Muscle layer of duodenum (tissue), 2 donors: ENCODE measurements around the gene NTN3.

Experiments used
- H3K27ac ChIP-seq: one replicate; pipeline ENCODE4 v1.7.0; 2013; ENCODE audit warnings: mild to moderate bottlenecking, low read length
- H3K27me3 ChIP-seq: one replicate; pipeline ENCODE4 v1.7.0; 2013; ENCODE audit warnings: low read depth, mild to moderate bottlenecking, control low read depth, low read length
- H3K36me3 ChIP-seq, 2 donors: one replicate each; pipeline ENCODE4 v1.7.0; 2013; ENCODE audit warnings: low read length in 2 of 2, control low read depth in 1 of 2, mild to moderate bottlenecking in 1 of 2; ENCODE audit not compliant: insufficient read depth in 2 of 2, control insufficient read depth in 1 of 2
- H3K4me1 ChIP-seq, 2 donors: one replicate each; pipeline ENCODE4 v1.7.0; 2013; ENCODE audit warnings: low read length in 2 of 2, mild to moderate bottlenecking in 2 of 2, control low read depth in 1 of 2, moderate library complexity in 1 of 2; ENCODE audit not compliant: insufficient read depth in 2 of 2, control insufficient read depth in 1 of 2
- H3K4me3 ChIP-seq, 2 donors: one replicate each; pipeline ENCODE4 v1.7.0; 2013; ENCODE audit warnings: low read length in 2 of 2, low read depth in 1 of 2, mild to moderate bottlenecking in 1 of 2
- H3K9me3 ChIP-seq, 2 donors: one replicate each; pipeline ENCODE4 v1.7.0; 2013; ENCODE audit warnings: low read length in 2 of 2, control low read depth in 1 of 2, mild to moderate bottlenecking in 1 of 2; ENCODE audit not compliant: control insufficient read depth in 1 of 2
- donor health status: healthy.

NTN3 gene

DNA sequence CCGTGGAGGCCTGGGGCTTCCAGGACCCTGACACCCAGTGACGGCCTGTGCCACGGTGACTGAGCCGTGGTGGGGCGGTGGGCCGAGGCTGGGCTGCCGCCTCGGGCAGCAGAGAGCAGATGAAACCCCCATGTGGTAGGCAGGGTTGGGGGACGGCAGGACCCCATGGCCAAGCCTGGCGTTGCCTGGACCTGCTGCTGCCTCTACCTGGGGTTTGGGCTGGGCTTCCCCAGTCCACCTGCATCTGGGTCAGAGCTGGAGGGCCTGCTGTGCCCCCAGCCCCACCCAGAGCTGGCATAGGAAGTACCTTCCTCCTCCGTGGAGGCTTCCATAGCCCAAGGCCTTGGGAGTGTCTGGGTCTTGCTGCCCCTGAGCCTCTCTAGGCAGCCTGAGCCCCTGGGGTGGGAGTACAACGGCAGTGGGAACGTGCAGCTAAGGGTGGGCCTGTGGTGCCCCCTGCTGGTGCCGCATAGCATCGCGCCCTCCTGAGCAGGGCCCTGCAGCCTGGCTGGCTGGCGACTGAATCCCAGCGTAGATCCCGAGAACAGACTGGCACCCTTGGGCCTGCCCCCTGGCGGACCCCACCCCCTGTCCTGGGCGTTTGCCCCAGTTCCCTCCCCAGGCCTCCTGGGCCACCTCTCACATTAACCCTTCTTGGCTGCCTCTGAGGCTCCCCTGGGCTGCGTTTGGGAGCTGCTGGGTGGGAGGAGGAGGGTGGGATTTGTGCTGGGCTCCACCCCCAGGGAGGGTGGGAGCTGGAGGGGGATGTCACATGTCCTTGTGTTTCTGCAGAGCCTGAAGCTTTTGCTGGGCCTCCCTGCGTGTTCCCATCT is 30.0 kb downstream of the NTN3 start:
- H3K36me3 ChIP-seq, result peaks cover 2 to 30% of the 10 kb centered on the region in 2 donors
- H3K4me3 ChIP-seq, result peak overlapping the region in 1 of 2 donors; percentile 44
- H3K9me3 ChIP-seq, result no peaks in the 10 kb centered on the region
- no peak overlapping the region for H3K27ac ChIP-seq
- H3K27me3 ChIP-seq, result no peaks in the 10 kb centered on the region
- peaks cover 4 to 44% of the 10 kb centered on the region in 2 donors for H3K4me1 ChIP-seq

DNA sequence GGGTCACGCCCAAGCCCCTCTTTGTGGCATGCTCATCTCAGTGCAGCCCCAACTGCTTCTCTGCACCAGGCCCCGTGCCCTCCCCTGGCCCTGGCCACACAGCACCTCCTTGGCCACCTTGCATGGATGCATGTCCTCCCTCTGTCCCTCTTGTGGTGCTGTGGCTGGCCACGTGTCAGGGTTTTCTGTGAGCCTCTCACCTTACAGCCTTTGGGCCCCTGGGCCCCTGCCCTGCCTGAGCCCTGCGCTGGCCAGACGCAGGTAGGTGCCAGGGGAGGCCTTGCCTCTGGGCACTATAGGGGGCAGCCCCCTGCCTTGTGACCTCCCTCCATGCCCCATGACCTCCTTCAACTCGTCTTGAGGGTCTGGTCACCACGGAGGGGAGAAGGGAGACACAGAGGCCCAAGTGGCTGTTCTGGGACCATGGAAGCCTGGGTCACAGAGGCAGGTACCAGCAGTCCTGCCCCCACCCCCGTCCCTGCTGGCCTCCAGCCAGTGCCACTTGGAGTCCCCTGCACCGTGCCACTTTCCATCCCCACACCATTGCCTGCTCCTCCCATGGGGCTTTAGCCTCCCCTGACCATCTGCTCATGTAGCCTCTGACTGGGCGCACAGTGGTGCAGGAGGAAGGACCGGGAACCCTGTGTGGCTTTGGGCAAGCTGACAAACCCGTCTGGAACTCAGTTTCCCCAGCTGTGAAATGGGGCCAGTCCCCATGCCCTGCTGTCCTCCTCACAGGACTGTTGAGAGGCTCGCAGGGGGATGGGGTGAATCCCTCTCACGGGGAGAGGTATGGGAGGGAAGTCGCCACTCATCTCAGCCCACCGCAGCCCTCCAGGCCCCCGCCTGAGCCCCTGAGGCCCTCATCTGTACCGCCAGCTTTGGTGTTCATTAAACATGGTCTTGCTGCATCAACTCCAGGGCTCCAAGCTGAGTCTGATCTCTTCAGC is 31.1 kb downstream of the NTN3 start:
- Histone ChIP-seq H3K27ac (no peak overlapping the region), H3K4me1 (peaks cover 4 to 37% of the 10 kb centered on the region in 2 donors)

DNA sequence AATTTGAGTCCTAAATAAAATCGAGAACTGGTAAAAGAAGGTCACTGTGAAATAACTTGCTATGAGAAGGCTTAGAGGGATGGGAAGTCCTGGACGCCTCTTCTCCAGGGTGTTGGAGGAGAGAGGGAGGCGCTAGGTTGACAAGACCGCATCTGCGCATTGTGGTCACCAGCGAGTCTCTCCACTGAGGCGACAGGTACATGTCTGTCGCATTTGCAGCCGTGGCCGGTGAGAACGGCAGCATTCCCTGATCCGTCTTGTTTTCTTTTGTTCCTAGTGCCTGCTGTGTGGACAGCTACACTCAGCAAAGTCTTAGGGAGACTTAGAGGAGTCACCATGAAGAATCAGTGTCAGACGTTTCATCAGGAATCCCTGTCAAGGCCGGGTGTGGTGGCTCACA is 34.6 kb downstream of the NTN3 start:
- Histone ChIP-seq H3K27me3 (no peaks in the 10 kb centered on the region), H3K4me3 (no peak overlapping the region), H3K9me3 (no peaks in the 10 kb centered on the region), H3K27ac (no peak overlapping the region), H3K36me3 (no peaks in the 10 kb centered on the region), H3K4me1 (peaks cover 4 to 21% of the 10 kb centered on the region in 2 donors)

More for the DNA sequence above, 31.1 kb downstream of the NTN3 start:
- no peaks in the 10 kb centered on the region for H3K27me3 ChIP-seq
- peaks cover 0 to 19% of the 10 kb centered on the region in 2 donors for H3K36me3 ChIP-seq
- no peaks in the 10 kb centered on the region for H3K9me3 ChIP-seq
- peak overlapping the region in 1 of 2 donors; percentile 44 for H3K4me3 ChIP-seq

DNA sequence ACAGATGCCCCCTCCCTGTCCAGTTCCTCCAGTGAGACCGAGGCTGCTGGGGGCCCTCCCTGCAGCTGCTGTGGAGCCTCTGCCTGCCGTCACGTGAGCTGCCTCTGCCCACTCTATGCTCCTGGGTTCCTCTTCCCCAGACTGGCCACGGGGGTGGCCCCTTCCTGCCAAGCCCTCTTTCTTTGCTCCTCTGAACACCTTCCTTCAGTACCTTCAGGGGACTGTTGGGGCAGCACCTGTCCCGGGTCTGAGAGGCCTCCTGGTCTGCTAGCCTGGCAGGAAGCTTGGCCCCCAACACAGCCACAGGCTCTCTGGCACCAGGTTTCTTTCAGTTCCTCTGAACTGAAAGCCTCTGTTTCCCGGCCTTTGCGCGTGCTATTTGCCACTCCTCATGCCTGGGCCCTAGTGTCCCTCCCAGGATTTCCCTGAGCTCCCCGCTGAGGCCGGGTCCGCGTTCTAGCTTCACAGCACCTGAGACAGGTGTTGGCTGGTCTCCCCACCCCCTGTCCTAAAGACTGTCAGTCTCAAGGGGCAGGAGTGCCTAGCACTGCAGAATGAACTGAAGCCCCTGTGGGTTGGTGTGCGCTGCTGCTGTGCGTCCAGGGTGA is 36.1 kb downstream of the NTN3 start:
- H3K27me3 ChIP-seq, result no peaks in the 10 kb centered on the region
- H3K27ac ChIP-seq, result peak overlapping the region; percentile 56
- H3K36me3 ChIP-seq, result no peaks in the 10 kb centered on the region
- peaks cover 0 to 7% of the 10 kb centered on the region in 2 donors for H3K4me1 ChIP-seq
- no peaks in the 10 kb centered on the region for H3K9me3 ChIP-seq
- no peak overlapping the region for H3K4me3 ChIP-seq

DNA sequence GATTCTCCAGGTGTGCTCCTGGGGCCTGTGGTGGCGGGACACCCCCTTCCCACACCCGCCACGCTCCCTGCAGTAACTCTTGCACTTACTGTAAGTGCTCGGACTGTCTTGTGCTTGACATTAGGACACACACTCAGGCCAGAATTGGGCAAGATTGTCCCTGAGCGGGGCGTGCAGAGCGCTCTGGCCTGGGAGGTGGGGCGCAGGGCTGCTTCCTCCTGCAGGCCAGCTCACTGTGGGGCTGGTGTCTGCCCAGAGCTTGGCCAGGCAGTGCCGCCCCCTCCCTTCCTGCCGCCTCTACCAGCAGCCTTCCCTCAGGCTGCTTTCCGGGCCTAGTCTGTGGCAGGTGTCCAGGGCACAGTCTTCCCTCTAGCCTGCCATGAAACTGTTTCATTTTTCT is 36.6 kb downstream of the NTN3 start:
- Histone ChIP-seq H3K27ac (peak overlapping the region; percentile 56), H3K4me1 (peaks cover 0 to 9% of the 10 kb centered on the region in 2 donors), H3K36me3 (no peaks in the 10 kb centered on the region), H3K4me3 (no peak overlapping the region), H3K27me3 (no peaks in the 10 kb centered on the region), H3K9me3 (no peaks in the 10 kb centered on the region)

DNA sequence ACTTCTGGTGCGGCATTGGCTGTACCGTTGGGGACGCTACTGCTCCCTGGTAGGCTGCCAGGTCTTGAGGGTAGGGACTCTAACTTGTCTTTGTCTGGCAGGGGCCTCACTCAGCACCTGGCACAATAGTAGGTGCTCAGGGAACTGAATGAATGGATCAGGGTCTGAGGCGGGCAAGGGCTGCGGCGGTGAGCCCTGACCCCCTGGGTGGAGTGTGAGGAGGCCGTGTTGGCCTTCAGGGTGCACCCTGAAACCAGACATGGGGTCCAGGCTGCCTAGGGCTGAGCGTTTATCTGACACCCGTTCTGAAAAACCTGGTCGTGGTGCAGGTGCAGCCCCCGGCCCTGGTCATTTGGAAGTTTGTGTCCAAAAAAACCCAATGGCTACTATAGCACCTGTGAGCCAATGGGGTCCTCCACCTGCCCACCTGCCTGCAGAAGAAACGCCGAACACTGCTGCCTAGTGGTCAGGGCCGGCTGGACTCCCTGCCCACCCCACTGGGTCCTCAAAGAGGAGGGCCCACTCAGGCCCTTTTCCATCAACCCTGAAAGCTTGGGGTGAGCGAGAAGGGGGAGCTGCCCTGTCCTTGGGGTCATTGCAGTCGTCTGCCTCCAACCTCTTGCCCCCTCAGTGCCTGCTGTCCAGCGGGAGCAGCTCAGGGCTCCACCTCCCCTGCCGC is 37.8 kb downstream of the NTN3 start:
- Histone ChIP-seq H3K9me3 (no peaks in the 10 kb centered on the region), H3K4me3 (no peak overlapping the region), H3K27me3 (no peaks in the 10 kb centered on the region), H3K4me1 (peaks cover 0 to 11% of the 10 kb centered on the region in 2 donors), H3K27ac (no peak overlapping the region), H3K36me3 (no peaks in the 10 kb centered on the region)

DNA sequence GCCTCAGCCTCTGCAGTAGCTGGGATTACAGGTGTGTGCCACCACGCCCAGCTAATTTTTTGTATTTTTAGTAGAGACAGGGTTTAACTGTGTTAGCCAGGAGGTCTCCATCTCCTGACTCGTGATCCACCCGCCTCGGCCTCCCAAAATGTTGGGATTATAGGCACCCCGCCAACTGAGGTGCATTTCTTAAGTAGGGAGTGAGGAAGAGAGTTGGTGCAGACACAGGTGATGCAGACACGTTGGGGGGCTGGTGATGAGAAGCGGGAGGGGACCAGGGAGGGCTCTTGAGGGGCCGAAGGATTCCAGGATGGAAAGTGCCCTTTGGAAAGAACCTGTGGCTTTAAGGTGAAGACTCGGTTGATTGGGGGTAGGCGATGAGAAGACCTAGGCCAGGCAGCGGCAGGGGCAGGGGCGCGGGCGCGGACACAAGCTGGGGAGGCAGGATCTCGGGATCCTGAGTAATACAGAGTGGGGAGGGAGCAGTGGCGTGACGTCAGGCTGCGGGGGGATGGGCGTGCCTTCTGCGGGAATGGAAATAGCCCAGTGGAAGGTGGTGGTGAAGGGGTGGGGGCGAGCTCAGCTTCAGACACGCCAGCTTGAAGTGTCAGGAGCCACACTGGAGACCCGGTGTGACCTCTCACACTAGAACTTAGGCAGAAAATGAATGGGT is 40.2 kb downstream of the NTN3 start:
- Histone ChIP-seq H3K27me3 (no peaks in the 10 kb centered on the region), H3K9me3 (no peaks in the 10 kb centered on the region), H3K4me1 (peaks cover 9 to 26% of the 10 kb centered on the region in 2 donors), H3K27ac (no peak overlapping the region), H3K4me3 (no peak overlapping the region), H3K36me3 (no peaks in the 10 kb centered on the region)

DNA sequence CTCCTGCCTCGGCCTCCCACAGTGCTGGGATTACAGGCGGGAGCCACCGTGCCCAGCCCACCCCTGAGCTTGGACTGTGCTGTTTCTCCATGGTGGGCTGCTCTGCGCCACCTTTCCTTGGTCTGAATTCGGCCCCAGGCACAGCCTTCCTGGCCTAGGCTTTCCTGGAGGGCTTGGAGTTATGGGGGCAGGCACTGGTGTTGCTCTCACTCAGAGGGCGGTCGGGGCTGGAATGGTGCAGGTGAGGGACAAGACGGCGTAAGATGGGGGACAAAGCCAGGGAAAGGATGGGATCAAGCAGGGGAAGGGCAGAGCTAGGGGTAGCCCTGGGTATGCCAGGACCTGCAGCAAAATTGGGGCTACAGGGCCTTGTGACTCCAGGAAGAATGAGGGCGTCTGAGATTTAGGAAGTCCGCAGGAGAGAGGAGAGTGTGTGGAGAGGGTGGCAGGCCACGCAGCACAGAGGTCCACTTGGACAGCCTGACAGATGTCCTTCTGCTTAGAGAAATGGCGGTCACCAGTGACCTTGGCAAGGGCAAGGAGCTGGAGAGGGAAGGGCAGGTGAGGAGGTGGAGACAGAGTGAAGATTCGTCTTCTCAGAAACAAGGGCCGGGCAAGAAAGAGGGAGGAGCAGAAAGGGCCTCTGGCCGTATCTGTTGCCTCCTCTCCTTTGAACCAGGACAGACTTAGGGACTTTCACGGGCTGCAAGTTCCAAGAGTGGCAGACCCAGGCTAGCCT is 41.1 kb downstream of the NTN3 start:
- peaks cover 17 to 35% of the 10 kb centered on the region in 2 donors for H3K4me1 ChIP-seq
- H3K9me3 ChIP-seq, result no peaks in the 10 kb centered on the region
- H3K27ac ChIP-seq, result no peak overlapping the region
- H3K27me3 ChIP-seq, result no peaks in the 10 kb centered on the region
- H3K4me3 ChIP-seq, result no peak overlapping the region
- no peaks in the 10 kb centered on the region for H3K36me3 ChIP-seq

DNA sequence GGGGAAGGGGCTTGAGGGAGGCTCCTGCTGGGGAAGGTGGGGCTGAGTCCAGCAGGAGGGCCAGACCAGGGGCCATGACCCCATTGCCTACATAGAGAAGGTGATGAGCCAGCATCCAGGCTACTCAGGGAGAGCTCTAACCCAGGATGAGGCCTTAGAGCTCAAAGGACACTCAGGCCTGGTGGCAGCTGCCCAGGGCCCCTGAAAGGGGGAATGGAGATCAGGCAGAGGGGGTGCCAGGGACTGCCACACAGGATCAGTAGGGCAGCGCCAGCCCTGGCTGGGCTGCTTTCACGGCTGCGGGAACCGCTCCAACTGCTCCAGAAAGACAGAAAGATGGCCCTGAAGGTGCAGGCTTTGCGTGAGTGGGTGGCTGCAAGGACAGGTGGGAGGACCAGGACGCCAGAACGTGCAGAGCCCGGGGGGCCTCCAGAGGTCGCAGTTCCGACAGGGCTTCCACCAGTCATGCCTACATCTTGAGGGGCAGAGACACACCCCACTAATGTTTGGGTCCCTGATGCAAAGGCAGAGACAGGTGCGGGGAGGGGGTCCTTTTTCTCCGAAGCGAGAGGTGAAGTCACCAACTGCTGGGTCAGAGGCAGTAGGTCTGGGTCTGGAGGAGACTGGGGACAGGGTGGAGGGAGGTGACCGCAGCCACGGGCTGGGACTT is 41.8 kb downstream of the NTN3 start:
- Histone ChIP-seq H3K36me3 (no peaks in the 10 kb centered on the region), H3K4me3 (peak overlapping the region; percentile 14 to 62), H3K4me1 (peaks cover 17 to 41% of the 10 kb centered on the region in 2 donors), H3K27ac (no peak overlapping the region), H3K9me3 (no peaks in the 10 kb centered on the region), H3K27me3 (no peaks in the 10 kb centered on the region)
